DND-41 (cell line): ENCODE data around the gene FEN1.

Experiments used
- EZH2 ChIP-seq: IDR thresholded peaks from 3 replicates; pipeline ENCODE4 v1.6.1; 2012; ENCODE audit warnings: borderline replicate concordance, low read depth, mild to moderate bottlenecking, moderate library complexity, low read length, inconsistent platforms; ENCODE audit not compliant: severe bottlenecking
- TF ChIP-seq, protein P1 (sequence below): IDR thresholded peaks from 2 replicates; pipeline ENCODE4 v1.5.1; 2012; ENCODE audit warnings: borderline replicate concordance, low read length, moderate library complexity, mild to moderate bottlenecking; ENCODE audit not compliant: poor library complexity, severe bottlenecking; ENCODE audit errors: extremely low read depth

DNA sequence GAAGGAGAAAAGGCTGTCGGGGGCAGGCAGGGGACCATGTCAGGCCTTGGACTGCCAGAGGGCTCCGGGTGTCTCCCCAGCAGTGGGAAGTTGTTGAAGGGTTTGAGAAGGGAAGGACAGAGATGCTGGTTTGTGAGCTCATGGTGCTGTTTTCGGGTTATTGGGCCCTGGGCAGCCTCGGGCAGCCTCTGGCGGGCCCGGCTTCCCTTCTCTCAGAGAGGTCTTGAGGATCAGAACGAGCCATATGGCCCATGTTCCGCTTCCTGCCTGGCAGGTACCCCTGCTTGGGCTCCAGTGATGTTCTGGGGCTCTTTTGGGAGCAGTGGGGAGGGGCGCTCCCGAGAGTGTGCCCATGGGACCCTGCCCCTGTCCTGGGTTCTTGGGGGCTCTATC lies 30.5 kb upstream of the FEN1 start:
- TF ChIP-seq, protein P1, sequence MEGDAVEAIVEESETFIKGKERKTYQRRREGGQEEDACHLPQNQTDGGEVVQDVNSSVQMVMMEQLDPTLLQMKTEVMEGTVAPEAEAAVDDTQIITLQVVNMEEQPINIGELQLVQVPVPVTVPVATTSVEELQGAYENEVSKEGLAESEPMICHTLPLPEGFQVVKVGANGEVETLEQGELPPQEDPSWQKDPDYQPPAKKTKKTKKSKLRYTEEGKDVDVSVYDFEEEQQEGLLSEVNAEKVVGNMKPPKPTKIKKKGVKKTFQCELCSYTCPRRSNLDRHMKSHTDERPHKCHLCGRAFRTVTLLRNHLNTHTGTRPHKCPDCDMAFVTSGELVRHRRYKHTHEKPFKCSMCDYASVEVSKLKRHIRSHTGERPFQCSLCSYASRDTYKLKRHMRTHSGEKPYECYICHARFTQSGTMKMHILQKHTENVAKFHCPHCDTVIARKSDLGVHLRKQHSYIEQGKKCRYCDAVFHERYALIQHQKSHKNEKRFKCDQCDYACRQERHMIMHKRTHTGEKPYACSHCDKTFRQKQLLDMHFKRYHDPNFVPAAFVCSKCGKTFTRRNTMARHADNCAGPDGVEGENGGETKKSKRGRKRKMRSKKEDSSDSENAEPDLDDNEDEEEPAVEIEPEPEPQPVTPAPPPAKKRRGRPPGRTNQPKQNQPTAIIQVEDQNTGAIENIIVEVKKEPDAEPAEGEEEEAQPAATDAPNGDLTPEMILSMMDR, result no peak
- no peak for TF ChIP-seq EZH2
